SH-SY5Y (cell line): ENCODE measurements around the gene ZNRF2.

Experiments
- GATA2 ChIP-seq: IDR thresholded peaks from 2 replicates; pipeline ENCODE4 v1.6.1; 2011; ENCODE audit warnings: mild to moderate bottlenecking, low read depth, low read length
- GATA3 ChIP-seq: IDR thresholded peaks from 2 replicates; pipeline ENCODE4 v1.6.1; 2011; ENCODE audit warnings: low read depth, mild to moderate bottlenecking, low read length, moderate library complexity

GRCh38 chr7:30363778-30364563 lies 79.6 kb downstream of the ZNRF2 start:
- TF ChIP-seq GATA2 (no peak), GATA3 (no peak)
